ENCODE results near the gene DDX51. TPM values are rescaled to one million over a fixed set of nuclear protein-coding genes. Genes with fewer than 3 reads are reported as not detected.
"Not testable (repeated sequence)": the region's sequence is repeated elsewhere in the genome, so short reads cannot be mapped to it uniquely, and the experiment has no call there.

DDX51 gene
- polyA plus RNA-seq, 3 donors from 2014 or later: 2.9 to 6.3 (median 5.0) TPM

DNA sequence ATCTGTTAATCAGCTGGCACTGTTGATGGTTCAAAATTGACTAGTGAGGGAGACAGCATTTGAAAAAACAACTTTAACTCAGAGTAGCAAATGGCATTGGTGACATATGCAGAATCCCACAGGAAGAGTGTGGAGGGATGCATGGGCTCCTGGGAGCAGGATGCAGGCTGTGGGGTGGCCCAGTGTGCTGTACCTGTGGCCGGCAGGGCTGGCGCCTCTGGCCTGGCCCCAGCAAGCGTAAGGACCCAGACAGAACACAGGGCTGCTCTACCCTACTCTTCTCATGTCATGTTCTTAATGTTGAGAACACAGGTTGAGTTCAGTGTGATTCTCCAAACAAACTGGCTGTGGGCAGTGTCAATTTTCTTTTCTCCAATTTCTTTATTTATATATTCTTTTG, 33.4 kb downstream of the DDX51 start:
- Mint-ChIP-seq H3K9me3 (no peaks in the 10 kb centered on the region), H3K4me1 (peaks cover 6 to 12% of the 10 kb centered on the region in 2 donors)

DNA sequence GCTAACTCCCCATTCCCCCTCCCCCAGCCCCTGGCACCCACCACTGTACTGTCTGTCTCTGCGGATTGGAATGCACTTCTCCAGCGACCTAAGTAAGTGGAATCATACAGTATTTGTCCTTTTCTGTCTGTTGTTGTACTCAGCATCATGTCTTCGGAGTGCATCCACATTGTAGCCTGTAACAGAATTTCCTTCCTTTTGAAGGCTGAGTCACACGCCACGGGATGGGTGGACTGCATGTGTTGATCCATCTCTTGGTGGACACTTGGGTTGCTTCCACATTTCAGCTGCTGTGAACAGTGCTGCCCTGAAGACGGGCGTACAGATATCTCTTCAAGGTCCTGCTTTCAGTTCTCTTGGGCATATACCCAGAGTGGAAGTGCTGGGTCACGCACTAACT, 34.4 kb downstream of the DDX51 start:
- H3K9me3 Mint-ChIP-seq: no peaks in the 10 kb centered on the region
- peaks cover under 1 to 2% of the 10 kb centered on the region in 2 donors for H3K4me1 Mint-ChIP-seq
- no peaks in the 10 kb centered on the region for H3K27me3 Mint-ChIP-seq (ENCODE audit: low read depth in 3 of 3)
- no peak for DNase-seq
- H3K27ac Mint-ChIP-seq: no peak overlapping the region
- peaks cover 8 to 44% (median 21%) of the 10 kb centered on the region in 3 donors for H3K36me3 Mint-ChIP-seq
- H3K4me3 Mint-ChIP-seq: no peak overlapping the region

More for the DNA sequence above, 33.4 kb downstream of the DDX51 start:
- H3K36me3 Mint-ChIP-seq: peaks cover 8 to 37% (median 16%) of the 10 kb centered on the region in 3 donors
- peaks cover 0 to 3% (median 2%) of the 10 kb centered on the region in 3 donors for H3K27me3 Mint-ChIP-seq (ENCODE audit: low read depth in 3 of 3)
- no peak for DNase-seq
- H3K4me3 Mint-ChIP-seq: no peak overlapping the region
- no peak overlapping the region for H3K27ac Mint-ChIP-seq

DNA sequence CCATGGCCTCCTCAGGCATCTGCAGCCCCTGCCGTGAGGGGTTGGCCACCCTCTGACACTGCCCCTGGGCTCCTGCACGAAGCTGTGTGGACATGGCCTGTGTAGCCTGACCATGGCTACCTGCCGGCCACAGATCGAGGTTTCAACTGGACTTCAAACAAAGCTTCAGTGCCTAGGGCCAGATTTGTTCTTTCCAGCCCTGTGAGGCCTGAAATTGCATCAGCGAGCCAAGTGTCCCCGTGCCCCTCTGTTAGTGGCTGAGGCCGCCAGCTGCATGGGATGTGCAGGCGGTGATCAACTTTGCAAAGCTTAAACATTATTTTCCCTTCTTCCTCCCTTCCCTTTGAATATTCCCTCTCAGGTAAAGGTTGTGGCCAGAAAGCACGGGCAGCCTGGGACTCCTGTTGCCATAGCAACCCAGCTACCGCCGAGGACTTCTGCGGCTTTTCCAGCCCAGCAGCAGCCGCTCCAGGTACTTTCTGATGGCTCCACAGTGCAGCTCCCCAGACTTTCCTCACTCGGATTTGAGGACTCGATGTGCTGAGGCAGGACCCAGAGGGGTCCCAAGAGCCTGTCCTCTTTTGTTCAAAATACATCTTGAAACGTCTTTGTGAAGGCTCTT, 35.8 kb downstream of the DDX51 start:
- Mint-ChIP-seq H3K27ac (no peak overlapping the region), H3K4me3 (no peak overlapping the region), H3K4me1 (no peaks in the 10 kb centered on the region), H3K36me3 (peaks cover 8 to 38% (median 16%) of the 10 kb centered on the region in 3 donors), H3K27me3 (ENCODE audit: low read depth in 3 of 3) (no peaks in the 10 kb centered on the region), H3K9me3 (no peaks in the 10 kb centered on the region)
- no peak for DNase-seq

DNA sequence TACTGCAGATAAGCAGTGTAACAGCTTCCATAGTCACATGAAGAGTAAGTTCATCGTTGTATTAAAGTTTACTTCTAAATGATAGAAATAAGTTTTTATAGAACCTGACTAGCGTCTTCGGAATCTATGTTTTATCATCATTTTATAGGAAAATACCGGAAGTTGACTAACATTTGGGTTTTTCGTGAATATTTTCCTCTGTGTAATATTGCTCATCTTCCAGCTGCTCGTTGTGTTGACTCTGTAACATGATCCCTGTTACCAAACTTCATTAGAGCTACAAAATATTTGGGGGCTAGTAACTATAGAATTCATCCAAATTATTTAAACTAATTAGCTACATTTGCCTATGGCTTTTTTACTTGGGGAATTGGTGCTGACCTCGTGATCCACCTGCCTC, 37.2 kb downstream of the DDX51 start:
- Mint-ChIP-seq H3K9me3 (no peaks in the 10 kb centered on the region), H3K27me3 (ENCODE audit: low read depth in 3 of 3) (no peaks in the 10 kb centered on the region), H3K4me3 (no peak overlapping the region), H3K36me3 (peaks cover 8 to 35% (median 16%) of the 10 kb centered on the region in 3 donors), H3K27ac (no peak overlapping the region), H3K4me1 (no peaks in the 10 kb centered on the region)
- no peak for DNase-seq

DNA sequence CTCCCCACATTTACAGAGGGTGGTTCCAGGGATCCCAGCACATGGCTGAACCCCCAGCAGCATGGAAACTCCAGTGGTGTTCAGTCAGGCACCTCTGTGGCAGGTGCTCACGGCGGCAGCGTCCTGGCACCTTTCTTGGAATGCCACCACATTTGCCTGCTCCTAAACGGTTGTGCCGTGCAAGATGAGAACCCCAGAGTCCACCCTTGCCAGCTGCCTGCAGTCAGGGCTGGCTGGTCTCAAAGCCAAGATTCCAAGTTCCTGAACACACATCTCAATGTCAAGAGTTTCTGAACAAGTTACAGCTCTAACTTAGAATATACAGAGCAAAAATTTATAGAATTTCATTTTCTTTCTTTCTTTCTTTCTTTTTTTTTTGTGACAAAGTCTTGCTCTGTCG, 38.7 kb downstream of the DDX51 start:
- H3K36me3 Mint-ChIP-seq: peaks cover 4 to 29% (median 12%) of the 10 kb centered on the region in 3 donors
- no peak for DNase-seq
- H3K27ac Mint-ChIP-seq: no peak overlapping the region
- no peak overlapping the region for H3K4me3 Mint-ChIP-seq
- no peaks in the 10 kb centered on the region for H3K27me3 Mint-ChIP-seq (ENCODE audit: low read depth in 3 of 3)
- H3K9me3 Mint-ChIP-seq: no peaks in the 10 kb centered on the region
- H3K4me1 Mint-ChIP-seq: no peaks in the 10 kb centered on the region

DNA sequence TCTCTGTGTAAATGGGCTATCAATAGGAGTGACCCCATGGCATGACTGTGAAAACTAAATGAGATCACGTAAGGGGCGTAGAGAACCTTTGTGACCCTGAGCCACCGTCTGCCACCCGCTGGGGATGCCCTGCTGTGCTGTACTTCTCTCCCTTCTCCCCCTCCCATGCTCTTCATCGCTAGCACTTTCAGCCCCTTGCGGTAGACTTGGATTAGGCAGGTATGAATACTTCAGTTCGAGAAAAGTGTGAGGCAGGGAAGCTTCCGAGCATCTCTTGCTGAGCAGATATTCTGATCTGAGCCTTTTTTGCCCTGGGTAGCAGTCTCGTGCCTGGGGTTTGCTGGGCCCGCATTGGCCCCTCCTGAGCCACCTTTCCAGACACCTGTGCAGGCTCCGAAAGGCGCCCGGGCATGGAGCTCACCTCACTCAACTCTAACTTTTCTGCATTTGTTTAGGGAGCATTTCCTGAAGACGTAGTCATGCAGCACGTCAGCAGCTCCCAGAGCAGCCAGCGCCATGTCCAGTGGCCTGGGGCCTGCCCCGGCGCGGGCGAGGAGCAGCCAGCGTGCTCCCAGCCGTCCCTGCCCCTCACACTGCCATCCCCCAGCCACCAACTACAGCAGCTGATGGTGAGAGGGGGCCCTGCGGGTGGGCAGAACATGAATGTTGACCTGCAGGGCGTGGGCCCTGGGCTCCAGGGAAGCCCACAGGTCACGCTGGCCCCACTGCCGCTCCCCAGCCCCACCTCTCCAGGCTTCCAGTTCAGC, 40.4 kb downstream of the DDX51 start:
- Mint-ChIP-seq H3K4me1 (no peaks in the 10 kb centered on the region), H3K27ac (no peak overlapping the region), H3K27me3 (ENCODE audit: low read depth in 3 of 3) (no peaks in the 10 kb centered on the region)

DNA sequence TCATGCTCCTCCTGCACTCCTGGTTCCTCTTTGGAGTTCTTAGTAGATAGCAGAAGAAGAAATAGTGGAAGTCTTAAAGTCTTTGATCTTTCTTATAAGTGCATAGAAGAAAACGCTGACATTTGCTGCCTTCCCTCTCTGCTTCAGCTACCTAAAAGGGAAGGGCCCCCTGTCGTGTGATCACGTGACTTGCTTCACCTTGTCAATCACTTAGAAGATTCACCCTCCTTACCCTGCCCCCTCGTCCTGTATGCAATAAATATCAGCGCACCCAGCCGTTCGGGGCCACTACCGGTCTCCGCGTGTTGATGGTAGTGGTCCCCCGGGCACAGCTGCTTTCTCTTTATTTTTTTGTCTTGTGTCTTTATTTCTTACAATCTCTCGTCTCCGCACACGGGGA, 41.0 kb downstream of the DDX51 start:
- not testable (repeated sequence) for DNase-seq; H3K27me3 Mint-ChIP-seq (ENCODE audit: low read depth in 3 of 3); H3K4me1 Mint-ChIP-seq; H3K9me3 Mint-ChIP-seq; H3K27ac Mint-ChIP-seq; H3K4me3 Mint-ChIP-seq
- H3K36me3 Mint-ChIP-seq: peaks cover 0 to 16% (median 8%) of the 10 kb centered on the region in 3 donors

More for the DNA sequence above, 40.4 kb downstream of the DDX51 start:
- no peaks in the 10 kb centered on the region for H3K9me3 Mint-ChIP-seq
- peaks cover 0 to 19% (median 9%) of the 10 kb centered on the region in 3 donors for H3K36me3 Mint-ChIP-seq
- DNase-seq: no peak
- no peak overlapping the region for H3K4me3 Mint-ChIP-seq

DNA sequence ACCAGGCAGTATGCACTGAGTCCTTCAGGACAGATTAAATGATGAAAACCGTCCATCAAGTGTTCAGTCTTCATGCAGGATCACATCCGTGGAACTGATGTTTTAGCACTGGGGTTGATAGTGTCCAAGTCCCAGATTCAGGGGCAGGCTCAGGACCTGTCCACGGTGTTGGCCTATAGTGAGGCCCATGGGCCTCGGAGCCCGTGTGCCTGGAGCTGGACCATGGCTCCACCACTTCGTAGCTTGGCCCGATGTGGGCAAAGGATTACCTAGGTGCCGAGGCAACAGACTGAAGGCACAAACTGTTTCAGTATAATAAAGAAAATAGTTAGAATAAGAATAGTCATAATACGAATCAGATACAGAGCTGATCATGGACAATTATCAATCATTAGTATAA, 41.8 kb downstream of the DDX51 start:
- no peak for DNase-seq
- Mint-ChIP-seq H3K27ac (no peak overlapping the region), H3K27me3 (ENCODE audit: low read depth in 3 of 3) (no peaks in the 10 kb centered on the region), H3K36me3 (peaks cover 0 to 16% (median 4%) of the 10 kb centered on the region in 3 donors), H3K9me3 (no peaks in the 10 kb centered on the region), H3K4me3 (no peak overlapping the region), H3K4me1 (no peaks in the 10 kb centered on the region)

DNA sequence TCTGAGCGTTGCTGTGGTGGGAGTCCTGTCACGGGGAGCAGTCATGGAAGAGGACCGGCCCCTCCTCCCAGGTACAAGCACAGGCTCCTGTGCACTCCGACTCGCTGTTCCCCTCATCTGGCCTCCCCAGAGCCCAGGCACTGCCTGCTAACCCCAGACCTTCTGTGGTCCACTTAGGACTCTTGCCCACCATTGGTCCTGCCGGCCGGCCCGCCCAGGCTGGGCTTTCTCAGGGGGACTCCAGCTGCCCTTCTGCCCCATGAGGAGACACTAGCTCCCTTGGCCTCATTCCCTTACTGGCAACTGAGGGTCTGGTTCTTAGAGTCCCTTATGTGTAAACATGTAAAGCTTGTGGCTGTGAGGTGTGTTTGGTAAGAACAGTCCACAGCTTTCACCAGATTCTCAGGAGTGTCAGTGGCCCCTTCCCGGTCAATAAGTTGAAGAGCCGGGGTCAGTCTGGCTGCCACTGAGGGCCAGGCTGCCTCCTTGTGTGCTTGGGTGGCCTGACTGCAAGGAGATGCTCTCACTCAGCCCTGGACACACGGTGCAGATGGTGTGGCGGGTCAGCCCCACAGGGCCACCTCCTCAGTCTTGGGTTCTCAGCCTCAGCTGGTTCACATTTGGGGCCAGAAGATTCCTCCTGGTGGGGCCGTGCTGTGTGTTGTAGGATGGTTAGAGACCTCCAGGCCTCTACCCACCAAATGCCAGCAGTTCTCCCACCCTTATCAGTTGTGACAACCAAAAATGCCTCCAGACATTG, 43.6 kb downstream of the DDX51 start:
- H3K27ac Mint-ChIP-seq: no peak overlapping the region
- no peak overlapping the region for H3K4me3 Mint-ChIP-seq
- H3K27me3 Mint-ChIP-seq (ENCODE audit: low read depth in 3 of 3): peaks cover 0 to 3% (median 0%) of the 10 kb centered on the region in 3 donors
- no peak for DNase-seq
- peaks cover 5% of the 10 kb centered on the region in 2 donors for H3K4me1 Mint-ChIP-seq
- no peaks in the 10 kb centered on the region for H3K9me3 Mint-ChIP-seq
- peaks cover 4 to 24% (median 10%) of the 10 kb centered on the region in 3 donors for H3K36me3 Mint-ChIP-seq

DNA sequence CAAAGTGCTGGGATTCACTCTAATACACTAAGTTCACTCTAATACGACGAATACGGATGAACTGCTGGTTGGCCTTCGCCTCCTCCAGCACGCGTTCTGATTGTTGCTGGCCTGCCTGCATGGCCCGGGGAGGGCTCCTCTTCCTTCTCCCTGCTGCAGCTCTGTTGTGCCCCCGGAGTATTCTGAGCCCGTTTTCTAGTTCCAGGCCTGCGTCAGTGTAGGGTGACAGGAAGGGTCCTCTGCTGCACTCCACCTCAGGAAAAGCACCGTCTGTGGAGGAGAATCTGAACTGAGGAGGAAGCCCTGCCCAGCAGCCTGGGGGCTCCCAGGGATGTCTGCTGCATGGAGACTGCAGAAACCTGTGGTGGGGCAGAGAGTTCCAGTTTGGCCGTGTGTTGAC, 44.4 kb downstream of the DDX51 start:
- no peak overlapping the region for H3K4me3 Mint-ChIP-seq
- H3K36me3 Mint-ChIP-seq: peaks cover 4 to 19% (median 8%) of the 10 kb centered on the region in 3 donors
- DNase-seq: no peak
- no peak overlapping the region for H3K27ac Mint-ChIP-seq
- peaks cover 5 to 7% of the 10 kb centered on the region in 2 donors for H3K4me1 Mint-ChIP-seq
- no peaks in the 10 kb centered on the region for H3K9me3 Mint-ChIP-seq
- H3K27me3 Mint-ChIP-seq (ENCODE audit: low read depth in 3 of 3): peaks cover 0 to 5% (median 0%) of the 10 kb centered on the region in 3 donors

DNA sequence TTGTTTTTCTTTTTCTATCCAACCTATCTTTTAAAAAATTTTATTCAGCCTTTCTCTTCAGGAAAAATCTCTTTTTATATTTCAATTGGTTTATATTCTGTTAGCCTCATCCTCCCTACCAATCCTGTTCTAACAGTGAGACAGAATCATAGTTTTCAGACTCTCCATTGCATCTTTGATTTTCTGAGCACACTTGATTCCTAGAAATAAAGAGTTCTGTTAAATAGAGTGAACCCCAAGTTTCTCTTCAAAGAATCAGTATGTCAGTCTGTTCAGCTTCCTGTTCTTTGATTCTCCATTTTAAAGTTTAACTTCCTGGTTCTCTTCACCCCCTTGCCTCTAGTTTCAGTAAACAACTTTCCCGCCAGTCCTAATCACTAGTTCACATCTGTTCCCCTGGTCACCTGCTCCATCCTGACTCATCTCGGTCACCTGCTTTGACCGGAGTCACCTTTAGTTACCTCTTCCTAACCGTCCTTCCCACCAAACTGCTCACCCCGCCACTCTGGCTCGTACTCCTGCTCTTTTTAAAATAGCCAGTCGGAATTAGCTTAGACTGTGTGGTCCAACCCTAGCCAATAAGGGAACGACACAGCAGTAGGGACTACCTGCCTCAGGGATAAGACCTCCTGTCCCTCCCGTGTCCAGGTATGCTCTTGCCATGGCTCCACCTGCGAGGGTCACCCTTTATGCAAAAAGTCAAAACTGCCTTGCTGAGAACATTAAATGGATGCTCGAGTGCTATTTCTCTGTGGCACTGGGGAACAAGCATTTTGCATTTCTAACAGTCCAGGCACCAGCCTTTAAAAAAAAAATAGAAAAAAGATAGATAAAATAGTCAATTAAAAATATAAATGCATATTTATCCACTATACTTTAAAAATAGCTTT, 48.4 kb downstream of the DDX51 start:
- no peak for DNase-seq

DNA sequence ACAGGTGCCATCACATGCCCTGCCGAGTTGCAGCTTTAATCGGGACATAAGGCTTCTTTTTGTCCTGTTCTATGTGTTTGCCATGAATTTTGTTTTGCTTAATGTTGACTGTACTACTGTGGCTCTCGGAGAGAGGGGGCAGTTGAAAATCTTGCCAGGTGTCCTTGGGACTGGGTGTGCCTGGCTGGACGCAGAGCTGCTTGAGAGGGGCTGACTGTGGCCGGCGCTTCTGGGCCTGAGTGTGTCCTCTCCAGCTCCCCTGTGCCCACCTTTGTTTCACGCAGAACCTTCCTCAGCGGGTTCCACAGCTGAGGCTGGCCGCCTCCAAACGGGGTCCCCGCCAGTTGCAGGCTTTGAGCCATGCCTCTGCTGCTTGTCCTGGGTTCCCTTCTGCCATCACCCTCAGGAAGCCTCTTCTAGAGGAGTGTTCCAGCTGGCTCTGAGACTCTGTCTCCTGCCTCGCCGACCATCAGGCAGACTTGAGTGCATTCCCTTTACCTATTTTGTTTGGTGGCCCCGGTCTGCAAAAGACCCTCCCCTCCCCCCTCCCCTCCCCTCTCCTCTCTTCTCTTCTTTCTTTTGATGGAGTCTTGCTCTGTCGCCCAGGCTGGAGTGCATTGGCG, 49.7 kb downstream of the DDX51 start:
- Mint-ChIP-seq H3K4me1 (peaks cover 7 to 15% of the 10 kb centered on the region in 2 donors), H3K9me3 (no peaks in the 10 kb centered on the region), H3K27me3 (ENCODE audit: low read depth in 3 of 3) (peaks cover 0 to 5% (median 0%) of the 10 kb centered on the region in 3 donors), H3K36me3 (peaks cover 4 to 22% (median 8%) of the 10 kb centered on the region in 3 donors), H3K27ac (no peak overlapping the region), H3K4me3 (no peak overlapping the region)
- no peak for DNase-seq

More for the DNA sequence above, 48.4 kb downstream of the DDX51 start:
- H3K4me3 Mint-ChIP-seq: peak overlapping the region in 1 of 5 donors; percentile 4
- peaks cover 0 to 5% (median 0%) of the 10 kb centered on the region in 3 donors for H3K27me3 Mint-ChIP-seq (ENCODE audit: low read depth in 3 of 3)
- H3K9me3 Mint-ChIP-seq: no peaks in the 10 kb centered on the region
- H3K36me3 Mint-ChIP-seq: peaks cover 4 to 22% (median 8%) of the 10 kb centered on the region in 3 donors
- peak overlapping the region in 2 of 6 donors; percentile 42 to 51 for H3K27ac Mint-ChIP-seq
- H3K4me1 Mint-ChIP-seq: peaks cover 5 to 7% of the 10 kb centered on the region in 2 donors
